Measurements from ENCODE around the gene HTR1E. TPM values are rescaled to one million over a fixed set of nuclear protein-coding genes. Genes with fewer than 3 reads are reported as not detected.

The HTR1E gene
- total RNA-seq, 2 donors from 2014 or later, result not detected

DNA sequence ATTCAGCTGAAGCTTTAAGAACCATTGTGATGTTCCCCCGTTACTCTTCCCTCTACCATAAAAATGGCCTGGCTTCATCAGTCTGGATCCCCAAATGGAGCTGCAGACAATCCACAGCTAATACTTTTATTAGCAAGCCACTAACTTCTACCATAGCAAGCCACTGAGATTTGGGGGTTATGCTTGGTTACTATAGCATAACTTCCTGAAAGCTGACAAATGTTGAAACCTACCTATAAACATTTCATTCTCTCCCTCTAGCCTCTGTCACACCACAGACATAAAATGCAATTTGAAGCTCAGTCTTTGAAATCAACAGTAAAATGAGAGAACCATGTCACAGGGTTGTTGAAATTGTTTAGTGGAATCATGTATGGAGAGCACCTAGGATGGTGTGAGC is 3.0 kb upstream of the HTR1E start:
- H3K4me1 ChIP-seq, result no peaks in the 10 kb centered on the region
- H3K9me3 ChIP-seq, result no peaks in the 10 kb centered on the region
- no peak overlapping the region for H3K9ac ChIP-seq (ENCODE audit: low read depth in 2 of 2, low read length in 2 of 2)
- peaks cover 7% of the 10 kb centered on the region for H3K27me3 ChIP-seq
- DNase-seq, result no peak
- H3K4me3 ChIP-seq, result no peak overlapping the region
- no peaks in the 10 kb centered on the region for H3K36me3 ChIP-seq
- intact Hi-C loops (cut with DNase I), result no loop called here
- TF ChIP-seq, protein P1, sequence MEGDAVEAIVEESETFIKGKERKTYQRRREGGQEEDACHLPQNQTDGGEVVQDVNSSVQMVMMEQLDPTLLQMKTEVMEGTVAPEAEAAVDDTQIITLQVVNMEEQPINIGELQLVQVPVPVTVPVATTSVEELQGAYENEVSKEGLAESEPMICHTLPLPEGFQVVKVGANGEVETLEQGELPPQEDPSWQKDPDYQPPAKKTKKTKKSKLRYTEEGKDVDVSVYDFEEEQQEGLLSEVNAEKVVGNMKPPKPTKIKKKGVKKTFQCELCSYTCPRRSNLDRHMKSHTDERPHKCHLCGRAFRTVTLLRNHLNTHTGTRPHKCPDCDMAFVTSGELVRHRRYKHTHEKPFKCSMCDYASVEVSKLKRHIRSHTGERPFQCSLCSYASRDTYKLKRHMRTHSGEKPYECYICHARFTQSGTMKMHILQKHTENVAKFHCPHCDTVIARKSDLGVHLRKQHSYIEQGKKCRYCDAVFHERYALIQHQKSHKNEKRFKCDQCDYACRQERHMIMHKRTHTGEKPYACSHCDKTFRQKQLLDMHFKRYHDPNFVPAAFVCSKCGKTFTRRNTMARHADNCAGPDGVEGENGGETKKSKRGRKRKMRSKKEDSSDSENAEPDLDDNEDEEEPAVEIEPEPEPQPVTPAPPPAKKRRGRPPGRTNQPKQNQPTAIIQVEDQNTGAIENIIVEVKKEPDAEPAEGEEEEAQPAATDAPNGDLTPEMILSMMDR (IDR thresholded peaks at IDR 0.05), result no peak
- H3K27ac ChIP-seq, result no peak overlapping the region

DNA sequence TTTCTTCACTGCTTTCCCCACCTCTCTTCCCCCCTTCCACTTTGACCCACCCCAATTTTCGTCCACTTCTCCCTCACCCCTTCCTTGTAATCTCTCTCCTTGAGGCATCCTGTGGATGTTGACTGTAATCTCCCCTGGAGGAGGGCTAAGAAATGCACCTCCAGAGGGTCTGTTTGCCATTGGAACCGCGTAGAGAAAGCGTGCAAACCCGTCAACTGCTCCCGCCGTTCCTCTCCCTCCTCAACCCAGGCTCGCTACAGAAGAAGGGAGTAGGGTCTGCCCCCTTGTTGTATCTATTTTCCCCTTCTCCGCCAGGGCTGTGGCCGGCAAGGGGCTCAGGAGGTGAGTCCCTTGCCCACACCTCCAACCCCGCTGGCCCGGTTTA is 502 bp upstream of the HTR1E start:
- intact Hi-C loops (cut with DNase I), result no loop called here
- no peak overlapping the region for H3K4me3 ChIP-seq
- DNase-seq, result no peak
- H3K9ac ChIP-seq (ENCODE audit: low read depth in 2 of 2, low read length in 2 of 2), result no peak overlapping the region
- TF ChIP-seq, protein P1 (IDR thresholded peaks at IDR 0.05), result no peak
- H3K36me3 ChIP-seq, result no peaks in the 10 kb centered on the region
- H3K9me3 ChIP-seq, result no peaks in the 10 kb centered on the region
- H3K4me1 ChIP-seq, result no peaks in the 10 kb centered on the region
- peaks cover 7% of the 10 kb centered on the region for H3K27me3 ChIP-seq
- H3K27ac ChIP-seq, result no peak overlapping the region

DNA sequence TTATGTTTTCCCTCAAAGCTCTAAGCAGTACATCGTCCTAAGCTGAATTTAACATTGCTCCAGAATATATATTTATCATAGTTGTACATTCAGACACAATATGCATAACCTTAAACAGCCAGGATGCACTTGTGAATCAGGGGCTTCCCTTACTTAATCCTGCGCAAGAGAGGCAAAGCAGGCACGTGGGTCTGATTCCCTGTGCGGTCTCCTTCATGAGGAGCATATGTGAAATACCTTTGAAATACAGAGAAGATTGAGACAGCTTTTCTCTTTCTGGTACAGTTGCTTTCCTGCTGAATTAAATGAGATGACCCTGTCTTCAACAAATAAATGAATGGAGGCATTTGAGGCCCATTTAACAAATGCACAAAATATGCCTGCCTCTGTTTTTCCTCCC is 1.5 kb downstream of the HTR1E start:
- Histone ChIP-seq H3K4me3 (no peak overlapping the region), H3K36me3 (no peaks in the 10 kb centered on the region), H3K27ac (no peak overlapping the region), H3K4me1 (no peaks in the 10 kb centered on the region), H3K9ac (ENCODE audit: low read depth in 2 of 2, low read length in 2 of 2) (no peak overlapping the region), H3K27me3 (peaks cover 7% of the 10 kb centered on the region), H3K9me3 (no peaks in the 10 kb centered on the region)
- DNase-seq, result no peak
- TF ChIP-seq, protein P1 (IDR thresholded peaks at IDR 0.05), result no peak
- intact Hi-C loops (cut with DNase I), result no loop called here

DNA sequence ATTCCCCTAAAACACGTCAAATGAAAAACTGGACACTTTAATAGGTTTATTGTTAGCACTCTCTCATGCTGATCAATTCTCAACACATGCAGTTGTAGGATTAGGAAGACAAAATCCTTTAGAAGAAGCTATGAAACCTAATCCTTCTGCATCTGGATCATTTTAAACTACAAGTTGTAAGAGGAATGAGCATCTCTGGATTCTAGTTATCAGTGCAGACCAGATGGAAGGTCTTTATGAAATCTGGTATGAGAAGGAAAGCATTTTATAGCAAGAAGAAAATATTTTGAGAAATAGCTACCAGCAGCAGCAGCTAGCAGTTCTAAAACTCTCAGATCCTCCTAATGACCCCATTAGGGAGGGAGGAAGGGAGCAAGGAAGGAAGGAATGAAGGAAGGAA is 4.1 kb downstream of the HTR1E start:
- TF ChIP-seq, protein P1 (IDR thresholded peaks at IDR 0.05), result no peak
- intact Hi-C loops (cut with DNase I), result no loop called here
- no peak overlapping the region for H3K4me3 ChIP-seq
- H3K27me3 ChIP-seq, result peaks cover 7% of the 10 kb centered on the region
- no peak overlapping the region for H3K27ac ChIP-seq
- DNase-seq, result no peak
- H3K36me3 ChIP-seq, result no peaks in the 10 kb centered on the region
- H3K9me3 ChIP-seq, result no peaks in the 10 kb centered on the region
- no peaks in the 10 kb centered on the region for H3K4me1 ChIP-seq
- H3K9ac ChIP-seq (ENCODE audit: low read depth in 2 of 2, low read length in 2 of 2), result no peak overlapping the region

DNA sequence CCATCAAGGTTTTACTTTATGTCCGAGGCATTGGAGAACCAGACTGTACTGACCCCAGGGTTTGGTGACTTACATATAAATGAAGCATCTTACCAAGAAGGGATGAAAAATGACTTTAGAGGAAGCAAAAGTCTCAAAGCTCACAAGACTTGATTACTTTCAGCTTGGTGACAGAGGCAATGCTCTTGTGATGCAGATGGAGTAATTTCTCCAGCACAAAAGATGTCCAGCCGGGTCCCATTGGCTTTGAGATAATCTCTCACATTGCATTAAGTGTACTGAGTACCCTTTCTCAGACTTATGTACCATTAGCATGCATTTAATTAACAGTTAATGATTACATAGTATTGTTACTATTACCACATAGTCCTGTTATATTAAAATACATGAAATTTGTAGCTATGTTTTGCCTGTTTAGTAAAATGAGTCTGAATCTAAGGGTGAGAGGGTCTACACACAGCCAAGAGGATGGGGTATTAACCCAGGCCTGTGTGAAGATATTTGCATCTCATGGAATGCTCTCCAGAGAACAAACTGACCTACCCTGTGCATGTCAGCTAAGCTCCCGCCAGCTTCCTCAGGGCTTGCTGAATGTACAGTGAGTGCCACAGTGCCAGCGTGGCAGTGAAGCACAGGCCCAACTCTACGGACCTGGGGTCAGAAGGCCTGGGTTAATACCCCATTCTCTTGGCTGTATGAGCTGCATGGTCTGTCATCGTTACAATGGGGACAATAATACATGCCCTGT is 5.6 kb downstream of the HTR1E start:
- TF ChIP-seq, protein P1 (IDR thresholded peaks at IDR 0.05), result no peak
- Histone ChIP-seq H3K36me3 (no peaks in the 10 kb centered on the region), H3K27ac (no peak overlapping the region), H3K4me3 (no peak overlapping the region), H3K9me3 (no peaks in the 10 kb centered on the region), H3K27me3 (no peaks in the 10 kb centered on the region), H3K4me1 (no peaks in the 10 kb centered on the region), H3K9ac (ENCODE audit: low read depth in 2 of 2, low read length in 2 of 2) (no peak overlapping the region)
- DNase-seq, result no peak
- intact Hi-C loops (cut with DNase I), result no loop called here

All from colonic mucosa (tissue), 4 donors.